GM12878 (cell line): ENCODE data around the gene MXI1. TPM values are rescaled to one million over a fixed set of nuclear protein-coding genes. Genes with fewer than 3 reads are reported as not detected.

ENCODE experiments used
- ATAC-seq: fragments of 200-7000 bp; cut with Tn5 transposase; 3 replicates; pipeline ENCODE4 v1.9.1; 2020; ENCODE audit warnings: mild to moderate bottlenecking, moderate library complexity
- BruUV-seq: library from RNA; stranded (reverse); fragments of 400-500 nt; replicated peaks from 2 replicates; lab custom pipeline; 2021; lab: Mats Ljungman, UMichigan
- CTCF ChIA-PET: fragments of 300-600 bp; sonication (Branson Sonifier 250); formaldehyde crosslinking; extraction: SDS; loops from one replicate; lab custom pipeline; 2021; ENCODE audit warnings: inconsistent platforms; lab: Yijun Ruan, JAX
- POLR2A ChIA-PET: fragments of 350-600 bp; formaldehyde crosslinking; extraction: SDS; loops from one replicate; lab custom pipeline; 2021; ENCODE audit warnings: inconsistent platforms; lab: Charles Lee
- RAD21 ChIA-PET: fragments of 300-600 bp; sonication (Branson Sonifier 250); formaldehyde crosslinking; loops from one replicate; lab custom pipeline; 2023; ENCODE audit warnings: antibody characterized with exemption; ENCODE audit not compliant: unreplicated experiment; lab: Charles Lee
- SMC1A ChIA-PET: fragments of 300-600 bp; sonication (Branson Sonifier 250); formaldehyde crosslinking; loops from one replicate; lab custom pipeline; 2023; ENCODE audit not compliant: unreplicated experiment, uncharacterized antibody; lab: Charles Lee
- DNase-seq: peaks from one replicate; pipeline ENCODE4 v3.0.0-alpha.2; 2011; ENCODE audit warnings: low read depth, low spot score
- FAIRE-seq: peaks from 3 replicates; lab custom pipeline; 2011; peaks lifted over from hg19 to GRCh38; lab: Jason Lieb, UNC
- H2AFZ ChIP-seq: 2 replicates; pipeline ENCODE4 v1.6.0; 2011; ENCODE audit warnings: low read depth, low read length, control low read depth; ENCODE audit not compliant: control insufficient read depth
- H3K27ac ChIP-seq: 2 replicates; pipeline ENCODE4 v1.5.1; 2011; ENCODE audit warnings: control low read depth; ENCODE audit not compliant: control insufficient read depth, insufficient read depth
- H3K27me3 ChIP-seq, 2 experiments: replicated peaks in 1 of 2; 2 replicates each; pipeline versions ENCODE4 v1.6.0 to v1.6.1; 2011; ENCODE audit warnings: low read length in 1 of 2; ENCODE audit not compliant: control insufficient read depth in 2 of 2, insufficient read depth in 2 of 2
- H3K36me3 ChIP-seq, 2 experiments: 2 replicates each; pipeline ENCODE4 v1.5.1; 2011; ENCODE audit warnings: low read length in 1 of 2; ENCODE audit not compliant: control insufficient read depth in 2 of 2, insufficient read depth in 2 of 2
- H3K4me1 ChIP-seq: 2 replicates; pipeline ENCODE4 v1.6.1; 2011; ENCODE audit warnings: mild to moderate bottlenecking, low read length, moderate library complexity, mixed read lengths; ENCODE audit not compliant: control insufficient read depth, insufficient read depth
- H3K4me2 ChIP-seq: 2 replicates; pipeline ENCODE4 v1.6.0; 2011; ENCODE audit warnings: control low read depth; ENCODE audit not compliant: control insufficient read depth, insufficient read depth
- H3K4me3 ChIP-seq: fragments of 200-600 bp; sonication (generic); 2 replicates; pipeline ENCODE4 v1.5.1; 2016
- H3K79me2 ChIP-seq: 2 replicates; pipeline ENCODE4 v1.6.0; 2011; ENCODE audit warnings: low read length; ENCODE audit not compliant: control insufficient read depth, insufficient read depth
- H3K9ac ChIP-seq: 2 replicates; pipeline ENCODE4 v1.8.0; 2011; ENCODE audit warnings: low read length, control low read depth, mixed read lengths; ENCODE audit not compliant: control insufficient read depth, insufficient read depth
- H3K9me3 ChIP-seq: replicated peaks from 3 replicates; pipeline ENCODE4 v1.5.1; 2011; ENCODE audit warnings: mild to moderate bottlenecking, low read length; ENCODE audit not compliant: control insufficient read depth, insufficient read depth
- H4K20me1 ChIP-seq: 2 replicates; pipeline ENCODE4 v1.6.0; 2011; ENCODE audit not compliant: control insufficient read depth, insufficient read depth
- GABPA ChIP-seq: IDR thresholded peaks from 2 replicates; pipeline ENCODE4 v1.6.1; 2014; ENCODE audit warnings: antibody characterized with exemption, low read depth, mild to moderate bottlenecking, inconsistent platforms
- LARP7 ChIP-seq: fragments of 450-650 bp; IDR thresholded peaks from 2 replicates; pipeline ENCODE4 v1.6.1; 2017; ENCODE audit warnings: mild to moderate bottlenecking
- MXI1 ChIP-seq: fragments of 150-350 bp; IDR thresholded peaks from 2 replicates; pipeline ENCODE4 v1.6.1; 2011; ENCODE audit warnings: low read depth, mild to moderate bottlenecking, inconsistent platforms, low read length, improper control_type of control experiment
- NR2F1 ChIP-seq: fragments of 450-650 bp; conservative IDR thresholded peaks from 2 replicates; pipeline ENCODE4 v1.6.1; 2017; ENCODE audit warnings: mild to moderate bottlenecking
- PAX8 ChIP-seq: fragments of 450-650 bp; IDR thresholded peaks from 2 replicates; pipeline ENCODE4 v1.6.1; 2017; ENCODE audit warnings: mild to moderate bottlenecking, moderate library complexity
- RBBP5 ChIP-seq: fragments of 200-600 bp; sonication (generic); conservative IDR thresholded peaks from 2 replicates; pipeline ENCODE4 v1.6.1; 2016
- RCOR1 ChIP-seq: conservative IDR thresholded peaks from 2 replicates; pipeline ENCODE4 v1.6.1; 2012; ENCODE audit warnings: low read depth, low read length, improper control_type of control experiment
- RELA ChIP-seq: fragments of 450-650 bp; IDR thresholded peaks from 2 replicates; pipeline ENCODE4 v1.8.0; 2014; ENCODE audit warnings: borderline replicate concordance; ENCODE audit not compliant: partially characterized antibody
- SREBF2 ChIP-seq: IDR thresholded peaks from 2 replicates; pipeline ENCODE4 v1.6.1; 2012; ENCODE audit warnings: mild to moderate bottlenecking, low read length
- SRF ChIP-seq, 2 experiments: IDR thresholded peaks; 2 replicates each; pipeline ENCODE4 v1.6.1; 2011; ENCODE audit warnings: low read depth in 2 of 2, low read length in 2 of 2, mild to moderate bottlenecking in 1 of 2, moderate library complexity in 1 of 2
- TARDBP ChIP-seq: IDR thresholded peaks from 2 replicates; pipeline ENCODE4 v1.6.1; 2016; ENCODE audit warnings: borderline replicate concordance
- WGBS: methylation state at CpG from one replicate; pipeline ENCODE4 v1.1.6; 2016; ENCODE audit warnings: low lambda C conversion rate; ENCODE audit not compliant: insufficient replicate concordance, insufficient coverage; ENCODE audit errors: missing lambda C conversion rate; 5-methylcytosine and 5-hydroxymethylcytosine counted together
- in situ Hi-C: fragments of 300-500 bp; cut with MboI; formaldehyde crosslinking; loops from 9 replicates; pipeline ENCODE4 v1.14.3; 2018; ENCODE audit warnings: mixed read lengths
- intact Hi-C: fragments of 100-400 bp; cut with micrococcal nuclease; formaldehyde crosslinking; loops from one replicate; pipeline ENCODE4 v1.14.2; 2022; ENCODE audit not compliant: unreplicated experiment
- polyA plus RNA-seq, 11 experiments: library from polyadenylated mRNA; depleted of rRNA in 4 of 11; unstranded in 6 of 11; stranded (reverse) in 5 of 11; fragments of >200 nt; fragmentation: Nextera tagmentation in 4 of 11; fragmentation: Illumina TruSeq in 1 of 11; extraction: Ambion mirVana in 4 of 11; extraction: Trizol in 1 of 11; gene quantifications; 1 replicate in 1 of 11; 2 replicates in 10 of 11; pipeline versions ENCODE4 v1.2.1 to v1.2.3, GENCODE V29; 2011 to 2016; ENCODE audit warnings: inconsistent platforms in 2 of 11, missing spikeins in 2 of 11, low read depth in 1 of 11
- total RNA-seq, 4 experiments: library from RNA; depleted of rRNA in 3 of 4; stranded (reverse); fragments of >200 nt in 3 of 4; fragmentation: Illumina TruSeq in 1 of 4; extraction: Trizol in 1 of 4; gene quantifications; 2 replicates each; pipeline versions ENCODE4 v1.2.1 to v1.2.3, GENCODE V29; 2013 to 2021
- TF ChIP-seq, protein P1 (sequence below): fragments of 450-650 bp; IDR thresholded peaks from 2 replicates; pipeline ENCODE4 v1.6.1; 2017; ENCODE audit warnings: low read depth, mild to moderate bottlenecking, moderate library complexity
- TF ChIP-seq, protein P2 (sequence below), 3 experiments: IDR thresholded peaks in 2 of 3; conservative IDR thresholded peaks in 1 of 3; 2 replicates each; pipeline ENCODE4 v1.5.1; 2011; ENCODE audit warnings: low read depth in 3 of 3, low read length in 3 of 3, mild to moderate bottlenecking in 3 of 3, control low read depth in 2 of 3, moderate library complexity in 2 of 3, inconsistent platforms in 1 of 3, mixed read lengths in 1 of 3; ENCODE audit not compliant: control insufficient read depth in 2 of 3, insufficient read depth in 1 of 3; ENCODE audit errors: extremely low read depth in 1 of 3

Gene MXI1
- total and polyA plus RNA-seq, 10 of the 15 experiments (the other 5 are each of a cell fraction or from before 2014, with no cell fraction given), result 0.23 to 8.0 (median 0.41) TPM

DNA sequence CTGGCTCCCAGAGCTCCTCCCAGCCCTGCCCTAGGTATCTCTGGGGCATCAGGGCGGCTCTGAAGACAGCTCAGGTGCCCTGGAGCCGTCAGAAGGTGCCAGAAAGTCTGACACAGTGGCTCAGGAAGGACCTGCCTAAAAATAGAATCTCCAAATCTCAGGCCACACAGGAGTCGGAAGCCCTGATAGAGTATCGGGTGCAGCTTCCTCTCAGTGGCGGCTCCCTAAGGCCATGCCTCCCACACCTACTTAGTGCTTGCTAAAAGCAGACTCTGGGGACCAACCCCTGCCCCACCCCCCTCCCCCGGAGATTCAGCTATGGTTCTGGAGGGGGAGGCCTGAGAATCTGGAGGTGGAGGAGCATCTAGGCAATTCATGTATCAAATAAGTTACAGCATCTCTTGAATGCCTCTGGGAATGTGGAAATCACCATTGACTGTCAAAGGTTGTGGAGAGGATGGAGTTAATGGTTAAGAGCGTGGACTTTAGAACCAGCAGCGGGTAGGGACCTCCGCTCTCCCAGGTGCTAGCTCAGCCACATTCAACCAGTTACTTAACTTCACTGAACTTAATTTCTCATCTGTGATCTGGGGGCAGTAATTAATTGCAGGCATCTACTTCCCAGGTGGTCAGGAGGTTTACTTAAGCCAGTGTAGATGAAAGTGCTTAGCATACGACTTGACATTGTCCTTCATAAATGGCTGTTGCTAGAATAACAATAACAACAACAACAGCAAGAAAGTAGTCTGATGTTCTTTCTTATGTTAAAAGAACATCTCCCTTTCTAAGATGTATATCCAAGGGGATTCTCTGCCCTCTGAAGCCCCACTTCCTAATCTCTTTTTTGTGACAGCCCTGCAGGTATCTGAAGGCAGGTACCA, 38.6 kb upstream of the MXI1 start:
- no peak for DNase-seq
- CTCF ChIA-PET, result interaction anchor here (1.4 kb wide), 1 partner anchor 31 kb away, joined by 3 read pairs; no protein-coding TSS in a partner anchor
- in situ Hi-C loops, result no loop called here
- no peak overlapping the region for H3K4me3 ChIP-seq
- H3K4me1 ChIP-seq, result no peaks in the 10 kb centered on the region; the same call in 1 of the 2 replicates
- no peak for FAIRE-seq
- no peak overlapping the region for H3K4me2 ChIP-seq
- intact Hi-C loops, result no loop called here
- SMC1A ChIA-PET, result no interaction called here
- no peak; the same call in 2 of the 3 replicates for ATAC-seq
- H4K20me1 ChIP-seq, result 0 out of 2 replicates have a peak, but pooled peaks cover 3% of the 10 kb centered on the region
- H3K9ac ChIP-seq, result no peak overlapping the region
- POLR2A ChIA-PET, result no interaction called here
- 5% methylated on average over 10 of the region's 10 CpGs for WGBS
- no peaks in the 10 kb centered on the region for H3K36me3 ChIP-seq
- no peaks in the 10 kb centered on the region for H3K9me3 ChIP-seq
- no peak overlapping the region for H3K27ac ChIP-seq
- RAD21 ChIA-PET, result no interaction called here
- no TSS peak for BruUV-seq
- H3K27me3 ChIP-seq, result peaks cover 12 to 13% of the 10 kb centered on the region in 2 experiments
- no peaks in the 10 kb centered on the region for H3K79me2 ChIP-seq
- H2AFZ ChIP-seq, result no peak overlapping the region
- TF ChIP-seq MXI1, result no peak
- TF ChIP-seq, protein P1, sequence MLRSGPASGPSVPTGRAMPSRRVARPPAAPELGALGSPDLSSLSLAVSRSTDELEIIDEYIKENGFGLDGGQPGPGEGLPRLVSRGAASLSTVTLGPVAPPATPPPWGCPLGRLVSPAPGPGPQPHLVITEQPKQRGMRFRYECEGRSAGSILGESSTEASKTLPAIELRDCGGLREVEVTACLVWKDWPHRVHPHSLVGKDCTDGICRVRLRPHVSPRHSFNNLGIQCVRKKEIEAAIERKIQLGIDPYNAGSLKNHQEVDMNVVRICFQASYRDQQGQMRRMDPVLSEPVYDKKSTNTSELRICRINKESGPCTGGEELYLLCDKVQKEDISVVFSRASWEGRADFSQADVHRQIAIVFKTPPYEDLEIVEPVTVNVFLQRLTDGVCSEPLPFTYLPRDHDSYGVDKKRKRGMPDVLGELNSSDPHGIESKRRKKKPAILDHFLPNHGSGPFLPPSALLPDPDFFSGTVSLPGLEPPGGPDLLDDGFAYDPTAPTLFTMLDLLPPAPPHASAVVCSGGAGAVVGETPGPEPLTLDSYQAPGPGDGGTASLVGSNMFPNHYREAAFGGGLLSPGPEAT, result no peak
- no peak for TF ChIP-seq LARP7
- no peak for TF ChIP-seq NR2F1
- no peak for TF ChIP-seq GABPA
- no peak for TF ChIP-seq RBBP5
- TF ChIP-seq, protein P2, sequence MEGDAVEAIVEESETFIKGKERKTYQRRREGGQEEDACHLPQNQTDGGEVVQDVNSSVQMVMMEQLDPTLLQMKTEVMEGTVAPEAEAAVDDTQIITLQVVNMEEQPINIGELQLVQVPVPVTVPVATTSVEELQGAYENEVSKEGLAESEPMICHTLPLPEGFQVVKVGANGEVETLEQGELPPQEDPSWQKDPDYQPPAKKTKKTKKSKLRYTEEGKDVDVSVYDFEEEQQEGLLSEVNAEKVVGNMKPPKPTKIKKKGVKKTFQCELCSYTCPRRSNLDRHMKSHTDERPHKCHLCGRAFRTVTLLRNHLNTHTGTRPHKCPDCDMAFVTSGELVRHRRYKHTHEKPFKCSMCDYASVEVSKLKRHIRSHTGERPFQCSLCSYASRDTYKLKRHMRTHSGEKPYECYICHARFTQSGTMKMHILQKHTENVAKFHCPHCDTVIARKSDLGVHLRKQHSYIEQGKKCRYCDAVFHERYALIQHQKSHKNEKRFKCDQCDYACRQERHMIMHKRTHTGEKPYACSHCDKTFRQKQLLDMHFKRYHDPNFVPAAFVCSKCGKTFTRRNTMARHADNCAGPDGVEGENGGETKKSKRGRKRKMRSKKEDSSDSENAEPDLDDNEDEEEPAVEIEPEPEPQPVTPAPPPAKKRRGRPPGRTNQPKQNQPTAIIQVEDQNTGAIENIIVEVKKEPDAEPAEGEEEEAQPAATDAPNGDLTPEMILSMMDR (IDR thresholded peaks at IDR 0.05 in 2 of 3, conservative IDR thresholded peaks at IDR 0.05 in 1 of 3; ENCODE audit: control insufficient read depth in 2 of 3, extremely low read depth in 1 of 3, insufficient read depth in 1 of 3, low read depth in 3 of 3, low read length in 3 of 3), result no peak
- TF ChIP-seq SREBF2, result no peak
- no peak for TF ChIP-seq SRF (IDR thresholded peaks at IDR 0.05; ENCODE audit: low read depth in 2 of 2, low read length in 2 of 2)
- TF ChIP-seq RCOR1, result no peak
- TF ChIP-seq PAX8, result no peak
- no peak for TF ChIP-seq RELA
- TF ChIP-seq TARDBP, result no peak
